ENCODE data around the gene ITGA3.

DNA sequence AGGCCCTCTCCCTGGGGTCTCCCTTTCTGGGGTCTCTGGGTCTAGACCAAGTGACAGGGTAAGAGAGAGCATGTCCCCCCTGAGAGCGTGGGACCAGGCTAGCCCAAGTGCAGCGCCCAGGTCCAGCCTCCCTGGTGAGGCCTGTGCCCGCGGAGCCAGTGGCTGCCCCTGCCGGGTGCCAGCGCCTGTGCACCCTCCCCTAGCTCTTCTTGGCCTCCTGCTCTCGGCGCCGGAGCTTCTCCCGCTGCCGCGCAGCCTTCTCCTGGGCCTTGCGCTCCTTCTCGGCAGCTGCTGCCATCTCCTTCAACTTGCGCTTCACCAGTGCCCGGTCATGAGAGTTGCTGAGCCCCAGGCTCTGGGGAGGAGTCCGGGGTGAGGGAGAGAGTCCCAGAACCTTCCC lies 56.8 kb downstream of the ITGA3 start:
- TF ChIP-seq, protein P1, sequence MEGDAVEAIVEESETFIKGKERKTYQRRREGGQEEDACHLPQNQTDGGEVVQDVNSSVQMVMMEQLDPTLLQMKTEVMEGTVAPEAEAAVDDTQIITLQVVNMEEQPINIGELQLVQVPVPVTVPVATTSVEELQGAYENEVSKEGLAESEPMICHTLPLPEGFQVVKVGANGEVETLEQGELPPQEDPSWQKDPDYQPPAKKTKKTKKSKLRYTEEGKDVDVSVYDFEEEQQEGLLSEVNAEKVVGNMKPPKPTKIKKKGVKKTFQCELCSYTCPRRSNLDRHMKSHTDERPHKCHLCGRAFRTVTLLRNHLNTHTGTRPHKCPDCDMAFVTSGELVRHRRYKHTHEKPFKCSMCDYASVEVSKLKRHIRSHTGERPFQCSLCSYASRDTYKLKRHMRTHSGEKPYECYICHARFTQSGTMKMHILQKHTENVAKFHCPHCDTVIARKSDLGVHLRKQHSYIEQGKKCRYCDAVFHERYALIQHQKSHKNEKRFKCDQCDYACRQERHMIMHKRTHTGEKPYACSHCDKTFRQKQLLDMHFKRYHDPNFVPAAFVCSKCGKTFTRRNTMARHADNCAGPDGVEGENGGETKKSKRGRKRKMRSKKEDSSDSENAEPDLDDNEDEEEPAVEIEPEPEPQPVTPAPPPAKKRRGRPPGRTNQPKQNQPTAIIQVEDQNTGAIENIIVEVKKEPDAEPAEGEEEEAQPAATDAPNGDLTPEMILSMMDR (IDR thresholded peaks at IDR 0.05; ENCODE audit: borderline replicate concordance, extremely low read depth, low read length, poor library complexity, severe bottlenecking) = no peak
- no peak for TF ChIP-seq EZH2 (IDR thresholded peaks at IDR 0.05; ENCODE audit: borderline replicate concordance, low read depth, low read length, severe bottlenecking)

All from DND-41 (cell line).